Measurements from ENCODE around the gene MSRB2. TPM values are rescaled to one million over a fixed set of nuclear protein-coding genes. Genes with fewer than 3 reads are reported as not detected.
"Not testable (repeated sequence)": the region's sequence is repeated elsewhere in the genome, so short reads cannot be mapped to it uniquely, and the experiment has no call there.

Gene MSRB2
- total RNA-seq, 6 experiments from 2014 or later: 15.3 to 40.2 (median 31.7) TPM

DNA sequence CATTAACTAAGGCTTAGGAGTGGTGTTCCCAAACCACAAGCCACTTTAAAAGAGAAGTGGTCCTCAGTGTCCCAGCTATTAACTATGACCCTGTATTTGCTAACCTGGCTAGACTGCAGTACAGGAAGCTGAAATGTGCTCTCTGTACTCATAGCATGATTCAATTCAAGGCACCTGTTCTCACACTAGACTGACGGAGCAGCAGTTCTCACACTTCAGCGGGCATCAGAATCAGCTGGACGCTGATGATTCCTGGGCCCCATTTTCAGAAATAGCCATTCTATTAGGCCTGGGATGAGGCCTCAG lies 24.5 kb upstream of the MSRB2 start:
- no peak overlapping the region for H3K27ac ChIP-seq
- ATAC-seq (no peak), DNase-seq (no peak)
- no peak for TF ChIP-seq POLR2A (IDR thresholded peaks at IDR 0.05)
- TF ChIP-seq, protein P1, sequence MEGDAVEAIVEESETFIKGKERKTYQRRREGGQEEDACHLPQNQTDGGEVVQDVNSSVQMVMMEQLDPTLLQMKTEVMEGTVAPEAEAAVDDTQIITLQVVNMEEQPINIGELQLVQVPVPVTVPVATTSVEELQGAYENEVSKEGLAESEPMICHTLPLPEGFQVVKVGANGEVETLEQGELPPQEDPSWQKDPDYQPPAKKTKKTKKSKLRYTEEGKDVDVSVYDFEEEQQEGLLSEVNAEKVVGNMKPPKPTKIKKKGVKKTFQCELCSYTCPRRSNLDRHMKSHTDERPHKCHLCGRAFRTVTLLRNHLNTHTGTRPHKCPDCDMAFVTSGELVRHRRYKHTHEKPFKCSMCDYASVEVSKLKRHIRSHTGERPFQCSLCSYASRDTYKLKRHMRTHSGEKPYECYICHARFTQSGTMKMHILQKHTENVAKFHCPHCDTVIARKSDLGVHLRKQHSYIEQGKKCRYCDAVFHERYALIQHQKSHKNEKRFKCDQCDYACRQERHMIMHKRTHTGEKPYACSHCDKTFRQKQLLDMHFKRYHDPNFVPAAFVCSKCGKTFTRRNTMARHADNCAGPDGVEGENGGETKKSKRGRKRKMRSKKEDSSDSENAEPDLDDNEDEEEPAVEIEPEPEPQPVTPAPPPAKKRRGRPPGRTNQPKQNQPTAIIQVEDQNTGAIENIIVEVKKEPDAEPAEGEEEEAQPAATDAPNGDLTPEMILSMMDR (IDR thresholded peaks at IDR 0.05): no peak
- H3K36me3 ChIP-seq: no peaks in the 10 kb centered on the region
- no peaks in the 10 kb centered on the region for H3K27me3 ChIP-seq
- WGBS (ENCODE audit: insufficient coverage, low coverage, low lambda C conversion rate, missing lambda C conversion rate): 81% methylated on average over 3 of the region's 3 CpGs
- intact Hi-C loops (cut with DNase I): no loop called here
- H3K4me3 ChIP-seq: no peak overlapping the region
- no peaks in the 10 kb centered on the region for H3K9me3 ChIP-seq
- H3K4me1 ChIP-seq: peaks cover 0 to 3% (median under 1%) of the 10 kb centered on the region in 4 donors

DNA sequence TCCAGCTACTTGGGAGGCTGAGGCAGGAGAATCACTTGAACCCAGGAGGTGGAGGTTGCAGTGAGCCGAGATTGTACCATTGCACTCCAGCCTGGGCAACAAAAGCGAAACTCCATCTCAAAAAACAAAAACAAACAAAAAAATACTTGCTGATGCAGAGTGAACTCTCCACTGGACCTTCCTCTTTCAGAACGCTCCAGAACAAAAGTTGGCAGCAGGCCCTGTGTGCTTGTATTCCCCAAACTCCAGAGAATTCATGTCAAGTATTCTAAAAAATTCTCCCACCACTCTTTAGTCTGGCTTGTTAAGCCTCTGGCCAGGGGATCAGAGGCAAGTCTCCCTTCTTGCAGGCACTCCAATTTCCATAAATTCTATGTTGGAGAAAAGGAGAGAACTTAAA lies 22.8 kb upstream of the MSRB2 start:
- WGBS (ENCODE audit: insufficient coverage, low coverage, low lambda C conversion rate, missing lambda C conversion rate): 24% methylated on average over 3 of the region's 3 CpGs
- peak overlapping the region in 1 of 3 donors; percentile 14 for H3K27ac ChIP-seq

DNA sequence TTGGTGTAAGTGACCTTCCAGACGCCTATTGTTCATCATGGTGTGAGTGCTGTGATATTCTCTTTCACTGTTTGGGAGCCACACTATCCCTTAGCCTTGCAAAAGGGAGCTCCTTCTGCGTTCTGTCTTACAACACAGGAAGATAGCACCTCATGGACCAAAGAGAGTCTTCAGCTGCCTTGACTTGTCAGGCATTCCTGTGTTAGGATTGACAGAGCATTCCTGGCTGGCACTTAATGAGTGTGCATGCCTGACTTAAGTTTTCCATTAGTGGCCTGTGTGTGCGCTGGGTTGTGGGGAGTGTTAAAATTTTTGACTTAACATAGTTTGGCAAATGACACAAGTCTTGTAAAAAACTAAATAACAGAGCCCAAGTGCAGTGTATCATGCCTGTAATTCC lies 21.9 kb upstream of the MSRB2 start:
- ATAC-seq: no peak
- Histone ChIP-seq H3K36me3 (no peaks in the 10 kb centered on the region), H3K27ac (no peak overlapping the region), H3K4me1 (peaks cover 0 to 3% (median 0%) of the 10 kb centered on the region in 4 donors), H3K9me3 (no peaks in the 10 kb centered on the region), H3K27me3 (peaks cover 0 to 3% of the 10 kb centered on the region in 2 donors), H3K4me3 (no peak overlapping the region)
- TF ChIP-seq POLR2A (IDR thresholded peaks at IDR 0.05): no peak
- TF ChIP-seq, protein P1 (IDR thresholded peaks at IDR 0.05): no peak
- intact Hi-C loops (cut with DNase I): no loop called here
- DNase-seq: no peak
- WGBS (ENCODE audit: insufficient coverage, low coverage, low lambda C conversion rate, missing lambda C conversion rate): 100% methylated on average over 1 of the region's 3 CpGs

More for the DNA sequence above, 22.8 kb upstream of the MSRB2 start:
- H3K4me3 ChIP-seq; H3K4me1 ChIP-seq; intact Hi-C loops (cut with DNase I); H3K9me3 ChIP-seq; H3K36me3 ChIP-seq; H3K27me3 ChIP-seq: not testable (repeated sequence)
- ATAC-seq: peak; percentile 65 to 75 (median 72)
- peak in 2 of 3 donors; percentile 57 to 74 for DNase-seq

DNA sequence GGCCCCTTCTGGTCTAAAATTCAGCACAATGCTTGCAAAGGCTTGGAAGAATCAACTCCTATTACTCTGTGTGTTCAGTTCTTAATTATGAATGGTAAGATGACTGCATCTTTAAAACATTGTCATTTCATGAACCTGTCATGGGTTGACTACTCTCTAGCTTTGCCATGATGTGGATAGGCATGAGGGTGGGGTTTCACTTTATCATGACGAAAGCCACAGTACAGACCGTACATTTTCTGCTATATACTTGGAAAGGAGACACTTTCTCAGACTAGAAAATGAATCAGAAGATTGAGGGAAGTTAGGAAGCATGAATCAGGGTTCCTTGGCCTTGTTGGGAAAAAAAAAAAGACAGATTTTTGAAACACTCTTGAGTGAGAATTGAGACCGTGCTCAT lies 19.7 kb upstream of the MSRB2 start:
- Histone ChIP-seq H3K27ac (no peak overlapping the region), H3K27me3 (peaks cover 0 to 3% of the 10 kb centered on the region in 2 donors), H3K36me3 (no peaks in the 10 kb centered on the region), H3K4me1 (peaks cover 0 to 3% (median 0%) of the 10 kb centered on the region in 4 donors), H3K4me3 (no peak overlapping the region), H3K9me3 (no peaks in the 10 kb centered on the region)
- intact Hi-C loops (cut with DNase I): no loop called here
- ATAC-seq: no peak
- DNase-seq: no peak
- TF ChIP-seq, protein P1 (IDR thresholded peaks at IDR 0.05): no peak
- no peak for TF ChIP-seq POLR2A (IDR thresholded peaks at IDR 0.05)
- WGBS (ENCODE audit: insufficient coverage, low coverage, low lambda C conversion rate, missing lambda C conversion rate): 74% methylated on average over 3 of the region's 3 CpGs

DNA sequence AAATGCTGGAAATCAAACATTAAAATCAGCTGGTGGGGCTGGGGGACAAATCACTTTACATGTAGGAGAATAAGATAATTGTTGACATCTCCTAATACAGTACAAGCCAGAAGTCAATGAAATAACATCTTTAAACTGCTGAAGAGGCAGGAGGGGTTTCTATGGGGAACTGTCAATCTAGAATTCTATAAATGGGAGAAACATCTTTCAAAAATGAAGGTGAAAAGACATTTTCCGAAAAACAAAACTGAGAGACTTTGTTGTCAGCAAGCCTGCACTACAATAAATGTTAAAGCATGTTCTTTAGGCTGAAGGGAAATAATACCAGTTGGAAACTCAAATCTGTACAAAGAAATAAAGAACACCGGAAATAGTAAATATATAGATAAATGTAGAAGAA lies 17.3 kb upstream of the MSRB2 start:
- Histone ChIP-seq H3K4me3 (no peak overlapping the region), H3K27ac (no peak overlapping the region), H3K9me3 (no peaks in the 10 kb centered on the region), H3K4me1 (no peaks in the 10 kb centered on the region), H3K36me3 (no peaks in the 10 kb centered on the region), H3K27me3 (peaks cover 0 to 3% of the 10 kb centered on the region in 2 donors)
- ATAC-seq: no peak
- 79% methylated on average over 2 of the region's 2 CpGs for WGBS (ENCODE audit: insufficient coverage, low coverage, low lambda C conversion rate, missing lambda C conversion rate)
- DNase-seq: no peak
- no peak for TF ChIP-seq POLR2A (IDR thresholded peaks at IDR 0.05)
- TF ChIP-seq, protein P1 (IDR thresholded peaks at IDR 0.05): no peak
- intact Hi-C loops (cut with DNase I): no loop called here
